Body of pancreas (tissue), 4 donors: ENCODE results near the gene COL19A1.

ENCODE experiments used
- POLR2A ChIP-seq, 3 donors: fragments of 450-650 bp; IDR thresholded peaks; one replicate each; pipeline ENCODE4 v1.6.1; 2016; ENCODE audit warnings: antibody characterized with exemption in 3 of 3, mild to moderate bottlenecking in 2 of 3
- TF ChIP-seq, protein P1 (sequence below), 7 experiments: fragments of 450-650 bp in 4 of 7; fragments of 200-600 bp in 3 of 7; sonication (generic) in 3 of 7; IDR thresholded peaks; one replicate each; pipeline ENCODE4 v1.5.1; 2016 to 2019; ENCODE audit warnings: antibody characterized with exemption in 7 of 7

GRCh38 chr6:70164556-70164955, 298.2 kb downstream of the COL19A1 start:
- TF ChIP-seq, protein P1, sequence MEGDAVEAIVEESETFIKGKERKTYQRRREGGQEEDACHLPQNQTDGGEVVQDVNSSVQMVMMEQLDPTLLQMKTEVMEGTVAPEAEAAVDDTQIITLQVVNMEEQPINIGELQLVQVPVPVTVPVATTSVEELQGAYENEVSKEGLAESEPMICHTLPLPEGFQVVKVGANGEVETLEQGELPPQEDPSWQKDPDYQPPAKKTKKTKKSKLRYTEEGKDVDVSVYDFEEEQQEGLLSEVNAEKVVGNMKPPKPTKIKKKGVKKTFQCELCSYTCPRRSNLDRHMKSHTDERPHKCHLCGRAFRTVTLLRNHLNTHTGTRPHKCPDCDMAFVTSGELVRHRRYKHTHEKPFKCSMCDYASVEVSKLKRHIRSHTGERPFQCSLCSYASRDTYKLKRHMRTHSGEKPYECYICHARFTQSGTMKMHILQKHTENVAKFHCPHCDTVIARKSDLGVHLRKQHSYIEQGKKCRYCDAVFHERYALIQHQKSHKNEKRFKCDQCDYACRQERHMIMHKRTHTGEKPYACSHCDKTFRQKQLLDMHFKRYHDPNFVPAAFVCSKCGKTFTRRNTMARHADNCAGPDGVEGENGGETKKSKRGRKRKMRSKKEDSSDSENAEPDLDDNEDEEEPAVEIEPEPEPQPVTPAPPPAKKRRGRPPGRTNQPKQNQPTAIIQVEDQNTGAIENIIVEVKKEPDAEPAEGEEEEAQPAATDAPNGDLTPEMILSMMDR (IDR thresholded peaks at IDR 0.05), result no peak
- TF ChIP-seq POLR2A (IDR thresholded peaks at IDR 0.05), result no peak
